Activated CD4-positive, alpha-beta T cell treated with anti-CD3 and anti-CD28 coated beads for 24 hours (primary cell): Measurements from ENCODE around the gene EPHA1.

ENCODE experiments used
- DNase-seq, 2 donors: peaks; one replicate each; pipeline ENCODE4 v3.0.0-alpha.2; 2020; ENCODE audit warnings: low read depth in 2 of 2

Gene EPHA1

DNA sequence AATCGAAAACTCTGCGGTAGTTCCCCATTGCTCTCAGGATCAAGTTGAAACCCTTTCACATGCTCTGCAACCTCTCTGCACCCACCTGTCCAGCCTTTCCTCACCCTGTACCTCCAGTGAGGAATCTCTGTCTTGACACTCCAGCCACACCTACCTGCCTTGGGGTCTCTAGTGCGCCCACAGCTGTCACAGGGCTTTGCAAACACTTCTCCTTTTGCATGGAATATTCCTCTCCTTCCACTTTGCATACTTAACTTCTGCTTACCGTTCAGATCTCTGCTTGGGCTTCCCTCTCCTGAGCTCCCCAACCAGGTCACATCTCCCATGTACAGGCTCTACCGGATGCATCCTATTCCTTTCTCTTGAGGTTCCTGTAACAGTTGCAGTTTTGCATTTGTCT is 34.1 kb downstream of the EPHA1 start:
- DNase-seq: no peak

DNA sequence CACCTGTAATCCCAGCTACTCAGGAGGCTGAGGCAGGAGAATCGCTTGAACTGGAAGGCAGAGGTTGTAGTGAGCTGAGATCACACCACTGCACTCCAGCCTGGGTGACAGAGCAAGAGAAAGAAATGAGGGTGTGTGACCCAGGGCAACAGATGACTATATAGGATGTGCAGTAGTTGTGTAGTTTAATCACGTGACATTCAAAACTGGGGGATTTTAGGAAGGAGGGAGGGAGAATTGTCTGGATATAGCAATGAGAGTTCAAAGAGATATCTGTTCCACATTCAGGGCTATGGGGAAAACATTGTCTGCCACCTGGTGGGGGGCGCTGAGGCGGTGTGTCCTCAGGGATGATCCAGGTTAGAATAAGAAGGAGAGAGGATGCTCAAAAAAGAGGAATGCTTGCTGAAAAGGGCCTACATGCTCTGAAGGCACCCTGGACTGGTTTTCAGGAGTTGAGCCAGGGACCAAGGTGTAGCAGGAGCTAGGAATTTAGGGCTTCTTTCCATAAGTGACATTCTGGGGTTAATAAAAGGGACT is 35.3 kb downstream of the EPHA1 start:
- DNase-seq: no peak

DNA sequence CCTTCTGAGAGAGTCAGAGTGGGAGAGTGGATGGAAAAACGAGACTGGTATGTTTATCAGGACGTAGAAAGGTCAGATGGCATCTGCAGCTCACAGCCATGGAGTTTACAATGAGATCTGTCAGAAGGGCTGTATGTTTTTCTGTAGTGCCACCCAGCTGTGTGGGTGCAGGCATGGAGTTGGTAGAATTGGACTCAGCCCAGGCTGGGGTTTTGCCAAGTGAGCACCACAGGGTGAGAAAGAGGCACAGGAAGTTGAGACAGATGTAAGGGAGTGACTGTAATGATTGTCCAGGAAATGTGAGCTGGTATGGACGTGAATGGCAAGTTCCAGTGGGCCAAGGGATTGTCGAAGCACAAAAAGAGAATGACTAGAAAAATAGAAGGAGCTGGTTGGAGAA is 36.6 kb downstream of the EPHA1 start:
- DNase-seq: no peak

DNA sequence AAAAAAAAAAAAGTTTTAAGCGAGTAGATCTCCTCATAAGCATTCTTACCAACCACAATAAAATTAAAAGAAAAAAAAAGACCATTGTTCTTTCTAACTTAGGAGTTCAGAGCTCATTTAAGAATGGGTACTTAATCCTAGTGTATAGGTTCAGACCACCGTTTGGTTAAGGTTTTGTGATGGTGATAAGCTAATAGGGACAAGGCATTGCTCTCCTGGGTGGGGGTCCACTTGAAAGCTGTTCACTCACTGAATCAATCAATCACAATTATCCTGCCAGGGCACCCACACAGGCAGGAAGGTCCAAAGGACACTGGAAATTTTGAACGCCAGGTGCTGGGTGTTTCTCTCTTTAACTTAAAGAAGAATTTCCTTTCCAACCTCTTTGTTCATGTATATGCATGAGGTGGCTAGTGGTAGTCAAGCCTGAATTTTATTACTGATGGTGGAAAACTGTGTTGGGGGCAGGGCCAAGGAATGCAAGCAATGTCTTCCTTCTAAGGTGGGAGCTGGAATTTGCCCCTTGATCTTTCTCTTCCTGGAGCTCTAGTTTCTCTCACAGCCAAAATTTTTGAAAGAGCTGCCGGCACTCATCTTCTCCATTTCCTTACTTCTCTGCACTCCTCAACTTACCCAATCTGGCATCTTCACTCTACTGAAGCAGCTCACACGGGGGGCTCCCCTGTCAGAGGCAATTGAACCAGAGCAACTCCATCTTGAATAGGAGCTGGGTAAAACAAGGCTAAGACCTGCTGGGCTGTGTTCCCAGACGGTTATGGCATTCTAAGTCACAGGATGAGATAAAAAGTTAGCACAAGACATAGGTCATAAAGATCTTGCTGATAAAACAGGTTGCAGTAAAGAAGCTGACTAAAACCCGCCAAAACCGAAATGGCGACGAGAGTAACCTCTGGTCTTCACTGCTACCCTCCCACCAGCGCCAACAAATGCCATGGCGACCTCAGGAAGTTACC is 38.7 kb downstream of the EPHA1 start:
- no peak for DNase-seq

DNA sequence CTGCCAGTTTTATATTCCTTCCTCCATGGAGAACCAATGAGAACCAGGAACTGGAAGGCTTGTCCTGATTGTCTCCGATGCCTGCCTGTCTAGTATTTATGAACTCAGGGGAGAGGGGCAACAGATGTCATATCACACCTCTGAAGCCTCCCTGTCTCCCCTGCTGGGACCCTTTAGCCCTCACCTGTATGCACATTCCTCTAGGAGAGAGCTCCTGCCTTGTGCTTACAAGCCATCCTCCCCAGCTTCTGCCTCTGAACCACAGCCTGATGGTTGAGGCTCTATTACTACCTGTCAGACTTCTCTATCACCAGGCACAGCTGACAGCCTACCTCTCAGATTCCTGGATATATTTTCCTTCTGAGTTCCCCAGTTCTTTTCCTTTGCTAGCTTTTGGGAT is 40.3 kb downstream of the EPHA1 start:
- no peak for DNase-seq

DNA sequence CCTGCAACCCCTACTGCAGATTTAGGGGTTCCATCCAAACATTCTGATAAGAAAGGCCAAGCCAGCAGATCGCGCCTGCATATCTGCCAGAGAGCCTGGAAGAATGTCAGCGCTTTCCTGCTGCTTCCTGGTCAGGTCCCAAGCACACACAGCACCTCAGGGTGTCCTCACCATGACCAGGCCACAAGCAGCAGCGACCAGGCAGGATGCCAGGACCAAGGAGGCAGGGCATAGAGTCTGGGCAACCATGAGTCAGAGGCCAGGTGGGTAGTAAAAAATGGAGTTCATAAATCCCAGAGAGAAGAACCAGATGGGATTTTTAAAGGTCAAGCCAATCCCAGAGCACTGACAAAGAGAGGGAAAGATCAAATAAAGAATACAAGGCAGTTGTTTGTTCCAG is 40.7 kb downstream of the EPHA1 start:
- DNase-seq: no peak

DNA sequence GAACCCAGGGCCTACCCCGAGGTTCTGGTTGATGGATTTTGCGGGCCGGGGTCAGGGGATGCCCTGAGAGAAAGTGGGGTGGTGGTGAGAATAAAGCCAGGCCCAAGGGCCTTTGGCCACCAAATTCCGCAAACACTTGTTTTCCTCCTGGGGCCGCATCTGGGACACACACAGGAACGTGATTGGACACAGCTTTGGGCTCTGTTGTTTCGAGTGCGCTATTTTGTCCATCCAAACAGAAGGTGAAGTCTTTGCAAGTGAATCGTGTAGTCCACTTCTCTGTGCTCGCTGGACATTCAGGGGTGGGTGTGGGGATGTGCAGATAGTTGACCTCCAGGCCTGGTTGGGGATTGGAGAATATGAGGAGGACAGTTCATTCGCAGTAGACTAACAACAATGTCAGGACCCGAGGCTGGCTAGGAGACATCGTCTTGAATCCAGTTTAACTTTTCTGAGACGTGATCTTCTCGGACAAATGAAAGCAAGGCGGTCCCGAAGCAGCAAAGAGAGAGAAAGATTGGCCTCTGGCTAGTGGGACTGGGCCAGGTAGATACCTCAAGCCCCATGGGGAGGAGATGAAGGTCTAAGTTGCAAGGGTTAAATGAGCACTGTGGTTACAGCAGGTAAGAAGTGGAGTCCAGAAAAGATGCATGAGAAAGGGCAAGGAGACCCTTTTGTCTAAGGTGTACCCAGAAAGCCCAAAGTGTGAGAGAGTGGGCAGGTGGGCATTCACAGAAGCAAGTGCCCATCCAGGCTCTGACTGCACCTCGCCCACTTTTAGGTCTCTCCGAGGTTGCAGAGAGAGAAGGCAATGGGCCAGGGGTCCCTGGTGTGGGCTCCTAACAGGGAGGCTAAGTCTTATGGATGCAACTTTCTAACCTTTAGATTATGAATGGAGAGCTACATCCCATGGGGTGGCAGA is 45.4 kb downstream of the EPHA1 start:
- DNase-seq: no peak

DNA sequence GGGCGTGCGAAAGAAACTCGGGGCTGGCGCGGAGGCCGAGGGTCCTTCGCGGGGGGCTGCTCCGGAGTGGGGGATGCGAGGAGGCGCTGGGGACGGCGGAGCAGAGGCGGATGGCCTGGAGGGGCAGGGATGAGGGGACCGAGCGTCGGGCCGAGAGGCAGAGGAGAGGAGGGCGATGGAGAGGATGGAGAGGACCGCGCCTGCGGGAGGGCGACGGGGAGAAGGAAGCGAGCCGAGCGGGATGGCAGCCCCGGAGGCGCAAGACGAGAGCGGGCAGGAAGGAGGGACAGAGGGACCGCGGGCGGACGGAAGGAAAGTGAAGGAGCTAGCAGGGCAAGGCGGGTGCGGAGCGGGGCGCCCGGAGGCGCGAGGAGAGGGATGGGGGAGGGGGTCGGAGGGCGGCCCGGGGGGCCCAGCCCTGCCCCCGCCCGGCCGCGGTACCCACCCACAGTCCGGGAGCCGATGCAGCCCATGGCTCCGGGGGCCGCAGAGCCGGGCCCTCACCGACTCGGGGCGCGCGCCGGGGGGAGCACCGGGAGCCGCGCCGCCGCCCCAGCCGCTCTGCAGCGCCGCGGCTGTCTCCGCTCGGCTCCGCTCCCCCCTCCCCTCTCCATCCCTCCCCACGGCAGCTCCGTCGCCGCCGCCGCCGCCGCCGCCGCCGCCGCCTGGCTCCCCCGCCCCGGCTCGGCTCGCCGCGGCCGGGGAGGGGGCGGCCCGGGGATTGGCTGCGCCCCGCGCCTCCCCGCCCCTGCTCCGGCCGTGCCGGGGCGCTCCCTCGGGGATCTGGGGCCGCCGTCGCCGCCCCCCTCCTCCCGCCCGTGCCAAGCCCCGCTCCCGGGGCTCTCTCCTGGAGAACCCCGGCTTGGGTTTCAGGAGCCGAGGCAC is 46.3 kb downstream of the EPHA1 start, which contains the start of gene FAM131B:
Gene FAM131B, minus strand, starts transcription at position 583 of the 885 bp plus-strand sequence. Its CDS starts 110 bp downstream, at position 473.
- DNase-seq: no peak

DNA sequence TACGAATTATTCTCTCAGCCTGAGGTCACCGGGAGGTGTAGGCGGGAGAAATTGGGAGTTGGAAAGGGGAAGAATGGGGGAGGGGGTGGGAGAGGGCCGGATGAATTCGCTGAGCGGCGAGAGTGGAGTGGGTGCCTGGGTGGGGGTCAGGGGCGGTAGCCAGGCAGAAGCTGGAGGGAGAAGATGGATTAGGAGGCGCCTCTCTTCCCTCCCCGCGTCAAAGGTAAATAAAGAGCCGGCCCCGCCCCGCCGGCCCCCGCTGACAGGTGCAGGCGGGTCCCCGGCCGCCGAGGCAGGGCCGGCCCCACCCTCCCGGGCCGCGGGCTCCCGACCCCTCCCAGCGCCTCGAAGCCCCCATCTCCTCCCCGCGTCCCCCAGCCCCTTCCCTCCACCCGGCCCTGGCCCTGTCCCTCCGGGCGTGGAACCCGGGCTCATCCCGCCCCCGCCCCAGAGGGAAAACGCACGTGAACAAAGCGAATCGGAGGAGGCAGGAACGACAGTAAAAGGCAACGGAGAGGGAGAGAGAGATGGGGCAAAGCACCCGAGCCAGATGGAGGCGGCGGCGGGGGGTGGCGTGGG is 47.0 kb downstream of the EPHA1 start:
- DNase-seq: no peak

DNA sequence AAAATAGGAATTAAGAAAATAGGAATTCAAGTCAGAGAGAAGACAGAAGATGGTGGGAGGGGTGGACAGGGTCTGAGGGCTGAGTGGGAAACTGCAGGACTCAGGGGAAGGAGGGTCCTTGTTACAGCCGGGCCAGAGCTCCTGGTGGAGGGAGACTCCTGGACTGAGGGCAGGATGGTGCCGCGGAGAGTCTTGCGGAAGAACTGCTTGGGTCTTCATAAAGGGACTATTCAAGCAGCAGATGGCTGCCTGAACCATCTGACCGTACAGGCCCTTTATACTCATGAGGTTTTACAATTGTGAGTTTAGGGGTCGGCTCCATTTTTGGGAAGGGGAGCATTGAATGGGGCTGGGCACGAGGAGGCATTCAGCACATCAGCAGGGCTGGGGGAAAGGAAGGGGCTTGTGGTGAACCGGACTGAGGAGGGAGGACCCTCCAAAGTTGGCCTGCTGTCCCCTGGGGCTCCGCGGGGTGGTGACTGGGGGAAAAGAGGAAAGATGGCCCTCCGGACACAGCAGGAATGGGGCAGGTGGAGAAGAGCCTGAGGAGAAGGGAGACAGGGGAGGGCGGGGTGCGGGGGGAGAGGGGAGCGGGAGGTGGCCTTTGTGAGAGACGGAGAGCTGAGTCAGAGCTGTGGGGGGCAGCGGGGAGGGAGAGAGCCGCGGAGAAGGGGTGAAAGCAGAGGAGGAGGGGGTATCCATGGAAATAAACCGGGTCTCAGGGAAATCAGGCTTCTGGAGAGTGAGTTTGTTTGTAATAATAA is 47.7 kb downstream of the EPHA1 start:
- no peak for DNase-seq

DNA sequence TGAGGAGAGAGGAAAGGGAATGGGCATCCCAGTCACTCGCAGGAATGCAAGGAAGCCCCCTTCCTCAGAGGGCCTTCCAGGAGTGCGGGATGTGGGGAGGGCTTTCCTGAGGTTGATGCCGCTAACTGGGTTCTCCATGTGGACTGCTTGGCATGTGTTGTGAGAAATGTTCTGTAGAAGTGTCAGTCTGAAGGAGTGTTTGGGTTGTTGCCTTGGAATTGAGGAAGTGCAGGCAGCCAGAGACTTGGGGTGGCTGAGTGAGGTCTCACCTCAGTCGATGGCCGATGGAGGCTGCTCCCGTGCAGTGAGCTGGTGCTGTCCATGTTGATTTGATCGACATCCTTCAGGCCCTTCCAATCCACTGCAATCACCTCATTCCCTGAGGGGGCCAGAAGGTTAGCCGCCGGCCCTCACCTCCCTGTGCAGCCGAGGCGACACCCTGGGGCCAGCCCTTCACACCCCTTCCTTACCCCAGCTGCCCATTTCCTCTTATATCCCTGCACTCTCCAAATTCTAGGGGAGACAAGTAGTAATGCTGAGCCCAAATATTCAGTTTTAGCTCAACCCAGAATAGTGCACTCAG is 48.8 kb downstream of the EPHA1 start:
- no peak for DNase-seq

DNA sequence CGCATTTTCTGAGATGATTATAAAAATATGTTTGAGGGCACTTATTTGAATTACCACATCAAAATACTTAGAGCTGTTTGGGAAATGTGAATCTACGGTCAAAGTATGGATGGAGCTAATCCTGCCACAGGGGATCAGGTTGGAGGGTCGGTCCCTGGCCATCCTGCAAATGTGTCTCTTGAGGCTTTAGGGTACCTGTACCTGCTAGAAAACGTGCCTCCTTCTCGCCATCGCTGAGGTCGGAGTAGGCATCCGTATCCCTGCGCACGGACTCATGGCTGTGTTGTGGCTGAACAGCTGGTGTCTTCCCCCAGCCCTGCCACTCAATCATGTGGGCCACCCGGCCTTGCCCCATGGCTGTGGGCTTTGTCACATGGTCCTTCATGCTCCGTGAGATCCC is 50.0 kb downstream of the EPHA1 start:
- no peak for DNase-seq

DNA sequence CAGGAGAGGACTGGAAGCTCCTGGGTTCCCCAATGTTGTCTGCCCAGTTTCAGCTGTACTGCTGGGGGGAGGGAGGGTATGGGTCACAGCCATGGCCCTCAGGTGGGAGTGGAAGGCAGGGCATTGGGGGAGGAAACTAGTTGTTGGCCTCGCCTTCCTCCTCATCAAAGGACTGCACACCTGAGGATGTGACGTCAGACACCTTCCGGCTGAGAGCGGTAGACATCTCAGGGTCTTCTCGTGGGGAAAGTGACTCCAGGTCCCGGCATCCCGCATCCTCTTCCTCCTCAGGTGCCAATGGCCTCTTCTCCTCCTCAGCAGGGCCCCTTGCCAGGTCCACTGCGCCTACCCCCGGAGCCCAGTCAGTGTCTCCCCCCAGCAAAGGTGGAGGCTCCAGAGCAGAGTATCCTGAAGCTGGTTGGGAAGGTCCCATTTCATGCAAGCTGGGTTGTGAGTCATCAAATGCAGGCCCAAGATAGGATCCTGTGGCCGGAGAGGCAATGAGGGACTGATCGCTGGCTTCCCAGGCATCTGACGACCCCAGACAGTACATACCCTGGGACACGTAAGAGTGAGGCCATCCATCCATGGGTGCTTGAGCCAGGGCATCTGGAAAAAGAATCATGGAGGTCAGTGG is 52.1 kb downstream of the EPHA1 start:
- DNase-seq: no peak

DNA sequence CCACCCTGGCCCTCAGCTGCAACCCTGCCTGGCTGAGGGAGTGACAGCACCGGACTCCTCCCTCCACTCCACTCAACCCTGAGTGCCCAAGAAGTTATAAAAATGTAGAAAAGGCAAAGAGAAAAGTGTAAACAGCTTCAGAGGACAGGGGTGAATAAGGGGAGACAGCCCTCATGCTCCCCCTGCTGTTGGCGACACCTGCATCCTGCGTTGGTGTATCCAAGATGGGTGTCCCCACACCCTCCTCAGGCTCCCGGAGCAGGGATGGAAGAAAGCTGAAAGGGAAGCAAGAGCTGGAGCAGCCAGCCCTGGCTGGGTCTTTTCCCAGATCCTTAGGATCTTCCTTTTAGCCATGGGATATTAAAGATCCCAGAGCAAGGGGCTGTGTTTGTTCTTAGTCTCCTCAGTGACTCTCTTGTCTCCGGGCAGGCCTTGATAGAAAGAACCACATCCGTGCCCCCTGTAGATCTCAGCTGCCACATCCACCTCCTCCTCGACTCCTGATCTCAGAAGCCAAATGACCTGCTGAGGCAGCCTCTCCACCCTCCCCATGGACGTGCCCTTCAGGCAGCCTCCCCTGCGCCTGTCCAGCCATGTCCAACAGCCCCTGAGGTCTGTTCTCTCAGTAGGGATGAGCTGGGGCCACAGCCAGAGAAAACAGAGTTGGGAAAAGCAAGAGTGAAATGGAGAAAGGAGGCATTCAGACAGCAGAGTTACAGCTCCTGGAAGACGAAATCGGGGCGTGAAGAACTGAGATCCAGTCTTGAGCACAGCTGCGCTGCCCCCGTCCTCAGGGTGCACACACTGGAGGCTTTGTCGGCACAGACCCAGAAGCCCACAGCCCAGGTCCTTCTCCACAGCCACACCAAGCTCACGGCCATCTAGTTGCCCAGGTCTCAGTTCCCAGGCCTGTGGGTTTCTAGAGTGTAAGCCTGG is 52.9 kb downstream of the EPHA1 start:
- no peak for DNase-seq

DNA sequence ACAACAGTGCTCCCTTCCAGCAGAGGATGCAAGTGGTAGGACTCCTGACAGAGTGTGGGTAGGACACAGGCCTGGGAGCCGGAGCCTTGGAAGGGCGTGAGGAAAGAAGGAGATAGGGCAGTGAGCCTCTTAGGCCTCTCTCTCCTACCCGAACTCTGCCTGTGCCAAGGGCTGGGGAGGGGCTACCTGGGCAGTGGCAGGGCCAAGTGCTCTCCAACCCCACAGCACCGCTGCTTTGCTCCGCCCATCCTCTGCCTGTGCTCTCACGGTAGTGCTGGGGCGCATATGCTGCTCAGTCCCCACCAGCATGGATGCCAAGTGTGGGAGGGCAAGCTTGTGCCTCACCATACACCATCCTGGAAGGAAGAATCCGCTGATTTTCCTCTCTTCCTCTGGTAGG is 53.7 kb downstream of the EPHA1 start:
- DNase-seq: no peak

DNA sequence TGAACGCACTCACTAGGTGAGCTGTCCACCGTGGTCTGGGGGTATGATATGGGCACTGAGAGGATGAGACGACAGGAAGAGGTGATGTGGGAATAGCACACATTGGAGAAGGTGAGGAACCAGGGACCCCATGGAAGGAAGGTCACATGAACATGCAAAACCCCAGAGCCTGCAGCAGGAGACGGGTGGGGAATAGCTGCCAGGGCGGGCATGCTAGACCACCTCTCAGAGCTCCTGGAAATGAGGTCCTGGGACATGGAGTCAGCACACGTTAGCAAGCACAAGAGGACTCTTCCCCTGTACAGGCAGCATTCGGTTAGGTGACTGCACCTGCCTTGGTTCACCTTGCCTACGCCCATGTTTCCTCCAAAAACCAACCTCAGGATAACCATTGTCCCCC is 54.3 kb downstream of the EPHA1 start:
- no peak for DNase-seq

DNA sequence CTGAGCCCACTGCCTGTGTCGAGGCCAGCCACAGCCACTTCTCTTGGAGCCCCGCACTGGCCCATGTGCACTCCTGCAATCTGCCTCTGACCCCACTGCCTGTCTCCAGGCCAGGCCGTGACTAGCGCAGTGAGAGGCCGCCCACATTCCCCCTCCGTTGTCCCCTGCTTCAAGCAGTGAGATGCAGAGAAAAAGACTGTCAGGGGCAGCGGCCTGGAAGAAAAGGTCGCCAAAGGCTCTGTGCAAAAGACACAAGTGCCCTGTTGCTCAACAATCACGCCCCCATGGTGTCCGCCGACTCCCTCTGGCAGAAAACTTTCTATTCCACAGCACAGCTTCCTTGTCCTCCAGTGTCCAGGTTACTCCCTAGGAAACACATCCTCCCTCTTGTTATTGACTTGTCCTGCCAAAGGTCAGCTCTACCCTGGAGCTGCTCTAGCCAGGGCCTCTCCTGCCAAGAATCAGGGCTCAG is 56.1 kb downstream of the EPHA1 start:
- no peak for DNase-seq

DNA sequence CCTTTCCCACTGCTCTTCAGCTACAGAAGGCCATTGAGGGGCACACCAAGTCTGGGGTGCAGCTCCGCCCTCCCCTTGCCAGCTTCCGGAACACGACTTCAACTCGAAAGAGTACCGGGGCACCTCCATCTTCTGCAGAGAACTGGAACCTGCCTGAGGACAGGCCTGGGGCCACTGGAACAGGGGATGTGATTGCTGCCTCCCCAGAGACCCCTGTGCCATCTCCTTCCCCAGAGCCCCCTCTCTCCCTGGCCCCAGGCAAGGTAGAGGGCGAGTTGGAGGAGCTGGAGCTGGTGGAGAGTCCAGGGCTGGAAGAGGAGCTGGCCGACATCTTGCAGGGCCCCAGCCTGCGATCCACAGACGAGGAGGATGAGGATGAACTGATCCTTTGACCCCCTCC is 57.1 kb downstream of the EPHA1 start:
- no peak for DNase-seq
